Liver (tissue), 9 donors: ENCODE data around the gene SLC9B2. TPM values are rescaled to one million over a fixed set of nuclear protein-coding genes. Genes with fewer than 3 reads are reported as not detected.

Experiments
- DNase-seq: peaks from one replicate; pipeline ENCODE4 v3.0.0-alpha.2; 2017; ENCODE audit warnings: low spot score
- H3K27ac ChIP-seq, 2 donors: one replicate each; pipeline ENCODE4 v1.7.0; 2013; ENCODE audit warnings: inconsistent platforms in 2 of 2, low read length in 2 of 2, control low read depth in 1 of 2, low read depth in 1 of 2, mild to moderate bottlenecking in 1 of 2
- H3K27me3 ChIP-seq, 4 donors: one replicate each; pipeline versions ENCODE4 v1.6.1 to v1.7.0; 2013; ENCODE audit warnings: low read length in 3 of 4, inconsistent platforms in 1 of 4, mild to moderate bottlenecking in 1 of 4, moderate library complexity in 1 of 4; ENCODE audit not compliant: control insufficient read depth in 4 of 4, insufficient read depth in 4 of 4
- H3K36me3 ChIP-seq, 4 donors: one replicate each; pipeline versions ENCODE4 v1.6.1 to v1.7.0; 2013; ENCODE audit warnings: low read length in 3 of 4, mild to moderate bottlenecking in 3 of 4, low read depth in 1 of 4, moderate library complexity in 1 of 4; ENCODE audit not compliant: control insufficient read depth in 4 of 4, insufficient read depth in 3 of 4
- H3K4me1 ChIP-seq, 4 donors: one replicate each; pipeline versions ENCODE4 v1.6.1 to v1.7.0; 2013; ENCODE audit warnings: low read length in 3 of 4, mild to moderate bottlenecking in 3 of 4, moderate library complexity in 1 of 4; ENCODE audit not compliant: control insufficient read depth in 4 of 4, insufficient read depth in 4 of 4
- H3K4me3 ChIP-seq, 3 donors: one replicate each; pipeline versions ENCODE4 v1.6.1 to v1.7.0; 2013; ENCODE audit warnings: low read length in 3 of 3, control low read depth in 1 of 3, low read depth in 1 of 3, mild to moderate bottlenecking in 1 of 3
- H3K9ac ChIP-seq, 2 donors: one replicate each; pipeline ENCODE4 v1.7.0; 2013; ENCODE audit warnings: low read length in 2 of 2, mild to moderate bottlenecking in 2 of 2, moderate library complexity in 2 of 2, control low read depth in 1 of 2, low read depth in 1 of 2
- H3K9me3 ChIP-seq, 4 donors: one replicate each; pipeline versions ENCODE4 v1.6.1 to v1.7.0; 2013; ENCODE audit warnings: low read length in 3 of 4; ENCODE audit not compliant: control insufficient read depth in 4 of 4
- CTCF ChIP-seq: fragments of 150-350 bp; IDR thresholded peaks from 2 replicates; pipeline ENCODE4 v1.5.1; 2017; ENCODE audit warnings: improper control_type of control experiment, low read depth, low read length; ENCODE audit not compliant: missing input control
- EGR1 ChIP-seq, 2 donors: IDR thresholded peaks; 2 replicates each; pipeline ENCODE4 v1.6.1; 2016 to 2018; ENCODE audit warnings: antibody characterized with exemption in 2 of 2, low read depth in 2 of 2
- FOXA1 ChIP-seq: IDR thresholded peaks from 2 replicates; pipeline ENCODE4 v1.6.1; 2016; ENCODE audit warnings: antibody characterized with exemption
- FOXA2 ChIP-seq: IDR thresholded peaks from 2 replicates; pipeline ENCODE4 v1.6.1; 2016; ENCODE audit warnings: antibody characterized with exemption
- GABPA ChIP-seq, 2 donors: IDR thresholded peaks in 1 of 2; conservative IDR thresholded peaks in 1 of 2; 2 replicates each; pipeline ENCODE4 v1.6.1; 2016; ENCODE audit warnings: antibody characterized with exemption in 2 of 2, mild to moderate bottlenecking in 1 of 2, moderate library complexity in 1 of 2
- HNF4G ChIP-seq: IDR thresholded peaks from 2 replicates; pipeline ENCODE4 v1.6.1; 2016; ENCODE audit warnings: antibody characterized with exemption
- JUND ChIP-seq, 2 donors: IDR thresholded peaks; 2 replicates each; pipeline ENCODE4 v1.6.1; 2016; ENCODE audit warnings: antibody characterized with exemption in 2 of 2
- MAX ChIP-seq: IDR thresholded peaks from 2 replicates; pipeline ENCODE4 v1.6.1; 2016; ENCODE audit warnings: antibody characterized with exemption
- RAD21 ChIP-seq, 2 donors: IDR thresholded peaks; 2 replicates each; pipeline ENCODE4 v1.6.1; 2016; ENCODE audit warnings: antibody characterized with exemption in 2 of 2, mild to moderate bottlenecking in 2 of 2
- RXRA ChIP-seq, 2 donors: IDR thresholded peaks; 2 replicates each; pipeline ENCODE4 v1.6.1; 2017 to 2018; ENCODE audit warnings: antibody characterized with exemption in 2 of 2, mild to moderate bottlenecking in 1 of 2
- TAF1 ChIP-seq: conservative IDR thresholded peaks from 2 replicates; pipeline ENCODE4 v1.6.1; 2016; ENCODE audit warnings: antibody characterized with exemption, mild to moderate bottlenecking
- YY1 ChIP-seq: IDR thresholded peaks from 2 replicates; pipeline ENCODE4 v1.6.1; 2016; ENCODE audit warnings: antibody characterized with exemption, mild to moderate bottlenecking
- ZBTB33 ChIP-seq: IDR thresholded peaks from 2 replicates; pipeline ENCODE4 v1.6.1; 2016; ENCODE audit warnings: antibody characterized with exemption
- WGBS: extraction: QIAGEN DNeasy Blood & Tissue Kit; methylation state at CpG from one replicate; pipeline ENCODE4 v1.1.7; 2013; 5-methylcytosine and 5-hydroxymethylcytosine counted together
- polyA plus RNA-seq, 2 donors: library from polyadenylated mRNA; stranded (reverse) in 1 of 2; unstranded in 1 of 2; fragments of 200-250 nt in 1 of 2; fragments of >200 nt in 1 of 2; fragmentation: Nextera tagmentation in 1 of 2; extraction: Ambion mirVana in 1 of 2; gene quantifications; one replicate each; pipeline versions ENCODE4 v1.2.1 to v1.2.3, GENCODE V29; 2013 to 2015
- total RNA-seq, 2 donors: library from RNA; depleted of rRNA; stranded (reverse); fragments of >200 nt; gene quantifications; one replicate each; pipeline ENCODE4 v1.2.3, GENCODE V29; 2014
- donor health status: healthy.
- donor health status: healthy.
- donor health status: healthy.
- donor health status: healthy.
- donor health status: healthy.

SLC9B2 gene
- total and polyA plus RNA-seq, 4 donors, result 23.7 to 47.0 (median 34.5) TPM

- H3K27me3 ChIP-seq, result no peaks in the 10 kb centered on the region
- peaks cover 2 to 28% (median 11%) of the 10 kb centered on the region in 4 donors for H3K36me3 ChIP-seq
- no peaks in the 10 kb centered on the region for H3K4me1 ChIP-seq
- H3K9me3 ChIP-seq, result no peaks in the 10 kb centered on the region
- H3K9ac ChIP-seq, result no peak overlapping the region
- no peak overlapping the region for H3K27ac ChIP-seq
- DNase-seq, result no peak
- 92% methylated on average over 2 of the region's 2 CpGs for WGBS
- no peak overlapping the region for H3K4me3 ChIP-seq
- TF ChIP-seq RXRA (IDR thresholded peaks at IDR 0.05) (no peak), ZBTB33 (no peak), JUND (IDR thresholded peaks at IDR 0.05) (no peak), FOXA1 (no peak), HNF4G (no peak), MAX (no peak), EGR1 (IDR thresholded peaks at IDR 0.05; ENCODE audit: low read depth in 2 of 2) (no peak), CTCF (no peak), YY1 (no peak)
These were observed 32.4 kb downstream of the SLC9B2 start for GRCh38 chr4:103044183-103044582.

- 99% methylated on average over 2 of the region's 2 CpGs for WGBS
- H3K27me3 ChIP-seq, result no peaks in the 10 kb centered on the region
- H3K4me1 ChIP-seq, result peaks cover 0 to 4% (median under 1%) of the 10 kb centered on the region in 4 donors
- TF ChIP-seq RAD21 (IDR thresholded peaks at IDR 0.05) (no peak), CTCF (no peak), YY1 (no peak), HNF4G (no peak), TAF1 (no peak), MAX (no peak), FOXA1 (no peak), FOXA2 (no peak), GABPA (IDR thresholded peaks at IDR 0.05 in 1 of 2, conservative IDR thresholded peaks at IDR 0.05 in 1 of 2) (no peak)
- no peak overlapping the region for H3K27ac ChIP-seq
- no peaks in the 10 kb centered on the region for H3K9me3 ChIP-seq
- H3K36me3 ChIP-seq, result peaks cover 1 to 7% (median 4%) of the 10 kb centered on the region in 4 donors
- DNase-seq, result no peak
- no peak overlapping the region for H3K4me3 ChIP-seq
- no peak overlapping the region for H3K9ac ChIP-seq
These were observed 40.4 kb downstream of the SLC9B2 start for GRCh38 chr4:103036169-103036568.
